Thyroid gland (tissue), 4 donors: ENCODE measurements around the gene SH3RF3.

Experiments
- CTCF ChIP-seq, 6 experiments: fragments of 200-600 bp in 3 of 6; fragments of 450-650 bp in 3 of 6; sonication (generic) in 3 of 6; IDR thresholded peaks; one replicate each; pipeline ENCODE4 v1.5.1; 2016 to 2019; ENCODE audit warnings: antibody characterized with exemption in 6 of 6, mild to moderate bottlenecking in 2 of 6, inconsistent platforms in 1 of 6, moderate library complexity in 1 of 6
- POLR2A ChIP-seq, 2 donors: fragments of 450-650 bp; IDR thresholded peaks; one replicate each; pipeline ENCODE4 v1.6.1; 2017; ENCODE audit warnings: antibody characterized with exemption in 2 of 2, mild to moderate bottlenecking in 2 of 2, moderate library complexity in 1 of 2

GRCh38 chr2:109438146-109438545 is 309.1 kb downstream of the SH3RF3 start:
- TF ChIP-seq CTCF (IDR thresholded peaks at IDR 0.05): no peak
- TF ChIP-seq POLR2A (IDR thresholded peaks at IDR 0.05): no peak
